ENCODE measurements around the gene RETREG3.

Gene RETREG3

GRCh38 chr17:42531455-42532354 lies 77.5 kb downstream of the RETREG3 start:
- DNase-seq (ENCODE audit: low spot score), result peak; percentile 53

GRCh38 chr17:42530952-42531454 lies 78.2 kb downstream of the RETREG3 start:
- no peak for DNase-seq (ENCODE audit: low spot score)

Measured in CD4-positive, alpha-beta T cell treated with Interleukin-6 at 100 ng/mL for 8 hours (primary cell).